ENCODE data around the gene MOSMO.

DNA sequence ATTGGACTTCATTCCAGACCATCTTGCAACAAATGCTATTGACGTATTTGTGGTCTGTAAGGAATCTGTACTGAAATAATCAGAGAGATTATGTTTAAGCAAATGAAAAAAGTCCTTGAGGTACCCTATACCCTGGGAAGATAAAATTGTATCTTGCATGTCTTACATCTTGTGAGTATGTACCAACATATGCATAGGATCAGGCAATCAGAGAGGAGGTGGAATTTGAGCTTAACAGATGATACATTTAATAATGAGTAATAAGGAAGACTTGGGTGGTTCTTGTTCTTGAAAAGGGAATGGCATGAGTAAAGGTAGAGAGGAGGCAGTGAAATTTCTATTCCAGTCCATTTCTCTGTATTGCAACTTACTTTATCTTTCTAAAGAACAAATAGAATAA lies 10.6 kb downstream of the MOSMO start:
- no peak for TF ChIP-seq CTCF (IDR thresholded peaks at IDR 0.05)
- TF ChIP-seq GATA2 (CRISPR knock-in tag; IDR thresholded peaks at IDR 0.05), result no peak
- TF ChIP-seq SIN3A (IDR thresholded peaks at IDR 0.05; ENCODE audit: borderline replicate concordance, low read depth, low read length), result no peak
- TF ChIP-seq FOXM1 (IDR thresholded peaks at IDR 0.05; ENCODE audit: low read depth), result no peak
- TF ChIP-seq EP300 (IDR thresholded peaks at IDR 0.05; ENCODE audit: borderline replicate concordance in 1 of 2, low read depth in 1 of 2, low read length in 1 of 2), result no peak
